Measurements from ENCODE around the gene UPK2. TPM values are rescaled to one million over a fixed set of nuclear protein-coding genes. Genes with fewer than 3 reads are reported as not detected.
"Not testable (repeated sequence)": the region's sequence is repeated elsewhere in the genome, so short reads cannot be mapped to it uniquely, and the experiment has no call there.

UPK2 gene
- total RNA-seq, 2 donors from 2014 or later = 0.53 to 1.2 TPM

- Mint-ChIP-seq H3K4me3 (no peak overlapping the region), H3K36me3 (ENCODE audit: insufficient read depth in 2 of 2) (no peaks in the 10 kb centered on the region), H3K27ac (no peak overlapping the region), H3K27me3 (ENCODE audit: low read depth) (no peaks in the 10 kb centered on the region), H3K4me1 (ENCODE audit: low read depth) (peaks cover 28% of the 10 kb centered on the region), H3K9me3 (no peaks in the 10 kb centered on the region)
- ATAC-seq (replicated peaks in 1 of 2) (no peak), DNase-seq (no peak)
Observed at GRCh38 chr11:118935376-118935775, 20.7 kb upstream of the UPK2 start.

DNA sequence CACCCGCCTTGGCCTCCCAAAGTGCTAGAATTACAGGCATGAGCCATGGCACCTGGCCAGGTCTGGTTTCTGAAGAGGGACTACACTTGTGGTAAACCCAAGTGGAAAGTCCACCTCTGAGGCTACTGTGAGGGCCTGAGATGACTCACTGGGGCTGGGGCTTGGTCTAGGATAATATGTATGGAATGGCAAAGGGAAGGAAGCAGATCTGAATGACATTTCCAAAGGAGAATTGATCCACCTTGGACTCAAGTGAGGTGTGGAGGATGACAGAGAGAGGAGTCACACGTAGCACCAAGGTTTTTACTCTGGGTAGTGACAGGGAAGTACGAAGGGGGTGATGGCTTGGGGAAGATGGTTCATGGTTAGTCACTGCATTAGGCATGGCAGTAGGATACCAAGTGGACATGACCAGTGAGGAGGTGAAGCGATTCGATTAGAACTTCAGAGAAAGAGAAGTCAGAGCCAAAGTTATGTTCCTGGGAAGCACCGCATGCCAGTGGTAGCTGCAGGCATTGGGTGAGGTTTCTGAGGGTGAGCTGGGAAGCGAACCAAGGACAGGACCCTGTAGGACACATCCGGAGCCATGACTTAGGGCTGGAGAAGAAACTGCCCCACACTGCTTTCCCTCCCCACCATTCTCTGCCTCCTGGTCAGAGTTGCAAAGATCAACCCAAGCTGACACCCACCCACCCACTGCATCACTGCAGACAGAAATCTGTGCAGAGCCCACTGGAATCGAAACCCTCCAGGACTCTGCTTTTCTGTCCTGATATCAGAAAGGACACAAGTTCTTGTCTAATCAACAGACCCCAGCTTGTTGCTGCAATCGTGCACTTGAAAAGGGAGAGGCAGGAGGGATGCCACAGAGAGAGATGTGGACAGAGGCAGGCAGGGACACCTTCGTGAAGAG, 17.4 kb upstream of the UPK2 start:
- DNase-seq (no peak), ATAC-seq (replicated peaks in 1 of 2) (no peak)
- Mint-ChIP-seq H3K27ac (no peak overlapping the region), H3K4me3 (peak overlapping the region in 1 of 2 donors; percentile 52), H3K4me1 (ENCODE audit: low read depth) (peaks cover 39% of the 10 kb centered on the region), H3K36me3 (ENCODE audit: insufficient read depth in 2 of 2) (no peaks in the 10 kb centered on the region), H3K27me3 (ENCODE audit: low read depth) (no peaks in the 10 kb centered on the region), H3K9me3 (no peaks in the 10 kb centered on the region)

- H3K36me3 Mint-ChIP-seq (ENCODE audit: insufficient read depth in 2 of 2) = no peaks in the 10 kb centered on the region
- no peak overlapping the region for H3K27ac Mint-ChIP-seq
- no peak for DNase-seq
Observed at GRCh38 chr11:118939404-118939915, 16.6 kb upstream of the UPK2 start.

GRCh38 chr11:118939953-118940598, 16.0 kb upstream of the UPK2 start:
- DNase-seq (peak; percentile 65), ATAC-seq (replicated peaks in 1 of 2) (peak; percentile 89 to 91)
- Mint-ChIP-seq H3K4me3 (peak overlapping the region; percentile 34 to 64), H3K9me3 (no peaks in the 10 kb centered on the region), H3K27me3 (ENCODE audit: low read depth) (no peaks in the 10 kb centered on the region), H3K4me1 (ENCODE audit: low read depth) (peaks cover 39% of the 10 kb centered on the region), H3K36me3 (ENCODE audit: insufficient read depth in 2 of 2) (no peaks in the 10 kb centered on the region), H3K27ac (no peak overlapping the region)

More at GRCh38 chr11:118939404-118939915, 16.6 kb upstream of the UPK2 start:
- H3K27me3 Mint-ChIP-seq (ENCODE audit: low read depth) = no peaks in the 10 kb centered on the region
- ATAC-seq (replicated peaks in 1 of 2) = no peak
- H3K9me3 Mint-ChIP-seq = no peaks in the 10 kb centered on the region
- peak overlapping the region in 1 of 2 donors; percentile 52 for H3K4me3 Mint-ChIP-seq
- H3K4me1 Mint-ChIP-seq (ENCODE audit: low read depth) = peaks cover 39% of the 10 kb centered on the region

- no peak for DNase-seq
- no peak overlapping the region for H3K4me3 Mint-ChIP-seq
- no peak for ATAC-seq (replicated peaks in 1 of 2)
- peaks cover 6% of the 10 kb centered on the region for H3K4me1 Mint-ChIP-seq (ENCODE audit: low read depth)
- H3K27ac Mint-ChIP-seq = no peak overlapping the region
- no peaks in the 10 kb centered on the region for H3K27me3 Mint-ChIP-seq (ENCODE audit: low read depth)
- no peaks in the 10 kb centered on the region for H3K9me3 Mint-ChIP-seq
- H3K36me3 Mint-ChIP-seq (ENCODE audit: insufficient read depth in 2 of 2) = no peaks in the 10 kb centered on the region
Observed at GRCh38 chr11:118947091-118947490, 9.0 kb upstream of the UPK2 start.

DNA sequence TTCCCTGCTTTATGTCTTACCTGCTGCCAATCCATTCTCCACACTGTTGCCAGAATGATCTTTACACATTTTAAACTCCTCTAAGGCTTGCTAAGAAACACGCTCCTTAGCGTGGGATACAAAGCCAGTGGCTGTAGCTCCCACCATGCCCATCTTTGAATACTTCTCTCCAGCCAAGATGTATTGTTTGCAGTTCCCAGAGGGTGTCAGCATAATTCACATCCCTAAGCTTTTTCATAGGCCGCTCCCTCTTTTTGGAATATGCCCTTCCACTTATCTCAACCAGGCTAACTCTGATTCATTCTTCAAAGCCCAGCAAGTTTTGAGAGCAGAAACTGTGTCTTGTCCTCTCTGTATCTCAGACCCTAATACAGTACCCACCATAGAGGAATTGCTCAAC, 8.1 kb upstream of the UPK2 start:
- ATAC-seq (replicated peaks in 1 of 2) (no peak), DNase-seq (no peak)
- Mint-ChIP-seq H3K27ac (no peak overlapping the region), H3K9me3 (no peaks in the 10 kb centered on the region), H3K36me3 (ENCODE audit: insufficient read depth in 2 of 2) (no peaks in the 10 kb centered on the region), H3K4me3 (no peak overlapping the region), H3K27me3 (ENCODE audit: low read depth) (no peaks in the 10 kb centered on the region), H3K4me1 (ENCODE audit: low read depth) (peaks cover 5% of the 10 kb centered on the region)

DNA sequence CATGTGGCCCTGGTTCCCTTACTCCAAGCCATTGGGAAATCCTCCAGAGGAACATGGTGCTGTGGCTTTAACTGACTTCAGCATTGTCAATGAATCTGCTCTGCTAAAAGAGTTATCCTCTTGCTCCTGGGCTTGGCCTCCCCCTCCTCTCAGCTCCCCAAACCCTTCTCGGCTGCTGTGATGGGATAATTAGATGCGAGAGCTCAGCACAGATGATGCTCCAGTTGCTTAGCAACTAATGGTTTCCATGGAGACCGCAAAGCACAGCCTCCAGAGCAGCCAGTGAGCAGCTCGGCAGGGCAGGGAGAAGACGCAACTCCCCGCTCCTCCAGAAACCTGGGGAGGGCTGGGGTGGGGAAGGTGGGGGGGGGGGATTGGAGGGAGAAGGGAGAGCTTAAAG, 2.8 kb upstream of the UPK2 start:
- no peaks in the 10 kb centered on the region for H3K27me3 Mint-ChIP-seq (ENCODE audit: low read depth)
- H3K4me1 Mint-ChIP-seq (ENCODE audit: low read depth) = peaks cover 4% of the 10 kb centered on the region
- H3K27ac Mint-ChIP-seq = no peak overlapping the region
- ATAC-seq (replicated peaks in 1 of 2) = no peak
- no peaks in the 10 kb centered on the region for H3K36me3 Mint-ChIP-seq (ENCODE audit: insufficient read depth in 2 of 2)
- DNase-seq = no peak
- no peak overlapping the region for H3K4me3 Mint-ChIP-seq
- no peaks in the 10 kb centered on the region for H3K9me3 Mint-ChIP-seq

DNA sequence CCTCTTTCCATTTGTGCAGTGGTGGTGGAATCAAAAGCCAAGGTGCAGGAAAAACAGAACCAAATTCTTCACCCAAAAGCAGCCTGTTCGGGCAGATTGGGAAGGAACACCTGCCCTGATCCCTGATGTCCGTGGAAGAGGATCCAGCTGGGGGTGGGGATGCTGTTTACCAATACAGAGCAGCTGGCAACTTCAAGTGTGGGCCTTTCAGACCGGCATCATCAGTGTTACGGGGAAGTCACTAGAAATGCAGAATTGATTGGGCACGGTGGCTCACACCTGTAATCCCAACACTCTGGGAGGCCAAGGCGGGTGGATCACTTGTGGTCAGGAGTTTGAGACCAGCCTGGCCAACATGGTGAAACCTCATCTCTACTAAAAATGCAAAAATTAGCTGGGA, 2.1 kb upstream of the UPK2 start:
- H3K36me3 Mint-ChIP-seq (ENCODE audit: insufficient read depth in 2 of 2); H3K9me3 Mint-ChIP-seq; H3K4me3 Mint-ChIP-seq; H3K27ac Mint-ChIP-seq; H3K4me1 Mint-ChIP-seq (ENCODE audit: low read depth); H3K27me3 Mint-ChIP-seq (ENCODE audit: low read depth); ATAC-seq (replicated peaks in 1 of 2); DNase-seq: not testable (repeated sequence)

- no peaks in the 10 kb centered on the region for H3K9me3 Mint-ChIP-seq
- ATAC-seq (replicated peaks in 1 of 2) = no peak
- no peak for DNase-seq
- H3K27me3 Mint-ChIP-seq (ENCODE audit: low read depth) = no peaks in the 10 kb centered on the region
- H3K36me3 Mint-ChIP-seq (ENCODE audit: insufficient read depth in 2 of 2) = no peaks in the 10 kb centered on the region
- H3K4me1 Mint-ChIP-seq (ENCODE audit: low read depth) = peaks cover 4% of the 10 kb centered on the region
- H3K27ac Mint-ChIP-seq = no peak overlapping the region
- no peak overlapping the region for H3K4me3 Mint-ChIP-seq
Observed at GRCh38 chr11:118956847-118957469, 860 bp downstream of the UPK2 start.

- Mint-ChIP-seq H3K27me3 (ENCODE audit: low read depth) (no peaks in the 10 kb centered on the region), H3K36me3 (ENCODE audit: insufficient read depth in 2 of 2) (no peaks in the 10 kb centered on the region), H3K4me1 (ENCODE audit: low read depth) (peaks cover 4% of the 10 kb centered on the region), H3K9me3 (no peaks in the 10 kb centered on the region), H3K27ac (no peak overlapping the region), H3K4me3 (no peak overlapping the region)
- ATAC-seq (replicated peaks in 1 of 2) (no peak), DNase-seq (no peak)
Observed at GRCh38 chr11:118957549-118957948, 1.5 kb downstream of the UPK2 start.

GRCh38 chr11:118957968-118958367, 1.9 kb downstream of the UPK2 start:
- Mint-ChIP-seq H3K27me3 (ENCODE audit: low read depth) (no peaks in the 10 kb centered on the region), H3K4me3 (no peak overlapping the region), H3K27ac (no peak overlapping the region), H3K36me3 (ENCODE audit: insufficient read depth in 2 of 2) (no peaks in the 10 kb centered on the region), H3K9me3 (no peaks in the 10 kb centered on the region), H3K4me1 (ENCODE audit: low read depth) (peaks cover 4% of the 10 kb centered on the region)
- ATAC-seq (replicated peaks in 1 of 2) (no peak), DNase-seq (no peak)

GRCh38 chr11:118958577-118958976, 2.5 kb downstream of the UPK2 start:
- ATAC-seq (replicated peaks in 1 of 2) (no peak), DNase-seq (no peak)
- no peaks in the 10 kb centered on the region for H3K9me3 Mint-ChIP-seq
- no peaks in the 10 kb centered on the region for H3K27me3 Mint-ChIP-seq (ENCODE audit: low read depth)
- H3K27ac Mint-ChIP-seq = no peak overlapping the region
- no peaks in the 10 kb centered on the region for H3K36me3 Mint-ChIP-seq (ENCODE audit: insufficient read depth in 2 of 2)
- no peak overlapping the region for H3K4me3 Mint-ChIP-seq
- H3K4me1 Mint-ChIP-seq (ENCODE audit: low read depth) = peaks cover 4% of the 10 kb centered on the region

DNA sequence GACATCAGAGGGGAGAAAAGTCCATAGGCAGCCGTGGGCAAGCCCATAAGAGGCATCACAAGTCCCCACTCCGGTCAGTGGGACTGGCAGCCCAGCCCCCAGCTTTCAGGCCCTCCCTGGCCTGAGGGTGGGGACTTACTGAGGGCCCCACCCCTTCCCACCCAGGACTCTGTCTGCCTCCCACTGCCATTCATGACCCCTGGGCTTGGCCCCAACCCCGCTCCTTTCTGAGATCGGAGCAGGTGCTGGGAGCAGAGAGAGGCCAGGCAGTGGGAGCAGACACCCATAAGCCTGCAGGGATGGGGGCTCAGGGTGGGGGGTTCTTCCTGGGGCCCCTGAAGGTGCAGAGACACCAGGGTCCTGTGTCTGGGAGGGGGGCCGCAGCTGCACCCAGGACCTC, 5.1 kb downstream of the UPK2 start:
- DNase-seq (no peak), ATAC-seq (replicated peaks in 1 of 2) (no peak)
- Mint-ChIP-seq H3K27me3 (ENCODE audit: low read depth) (no peaks in the 10 kb centered on the region), H3K4me3 (no peak overlapping the region), H3K36me3 (ENCODE audit: insufficient read depth in 2 of 2) (no peaks in the 10 kb centered on the region), H3K9me3 (no peaks in the 10 kb centered on the region), H3K4me1 (ENCODE audit: low read depth) (peaks cover 4% of the 10 kb centered on the region), H3K27ac (no peak overlapping the region)
